Ascending aorta (tissue), 2 donors: Measurements from ENCODE around the gene LRRC36. TPM values are rescaled to one million over a fixed set of nuclear protein-coding genes. Genes with fewer than 3 reads are reported as not detected.

Source experiments
- DNase-seq, 2 donors: peaks; one replicate each; pipeline ENCODE4 v3.0.0-alpha.2; 2019; ENCODE audit warnings: low spot score in 2 of 2
- H3K27ac ChIP-seq, 2 donors: fragments of 200-600 bp; sonication (generic); one replicate each; pipeline ENCODE4 v1.5.1; 2016 to 2017; ENCODE audit warnings: mild to moderate bottlenecking in 1 of 2
- H3K27me3 ChIP-seq: fragments of 200-600 bp; sonication (generic); one replicate; pipeline ENCODE4 v1.5.1; 2017
- H3K36me3 ChIP-seq, 2 donors: fragments of 200-600 bp; sonication (generic); one replicate each; pipeline ENCODE4 v1.5.1; 2016
- H3K4me1 ChIP-seq, 2 donors: fragments of 200-600 bp; sonication (generic); one replicate each; pipeline ENCODE4 v1.5.1; 2016 to 2017; ENCODE audit warnings: mild to moderate bottlenecking in 1 of 2
- H3K4me3 ChIP-seq, 2 donors: fragments of 200-600 bp; sonication (generic); one replicate each; pipeline ENCODE4 v1.5.1; 2016 to 2017; ENCODE audit warnings: mild to moderate bottlenecking in 1 of 2
- H3K9me3 ChIP-seq, 2 donors: fragments of 200-600 bp; sonication (generic); one replicate each; pipeline ENCODE4 v1.5.1; 2016
- CTCF ChIP-seq, 3 experiments: fragments of 200-600 bp in 2 of 3; fragments of 450-650 bp in 1 of 3; sonication (generic) in 2 of 3; IDR thresholded peaks; one replicate each; pipeline ENCODE4 v1.5.1; 2016 to 2019; ENCODE audit warnings: antibody characterized with exemption in 3 of 3, mild to moderate bottlenecking in 1 of 3, moderate library complexity in 1 of 3
- intact Hi-C: fragments of 100-400 bp; cut with DNase I; formaldehyde crosslinking; loops from one replicate; pipeline ENCODE4 v1.15.1; 2023
- total RNA-seq: library from RNA; depleted of rRNA; stranded (reverse); fragments of >200 nt; gene quantifications from one replicate; pipeline ENCODE4 v1.1.0, GENCODE V29; 2016

The LRRC36 gene
- total RNA-seq, 1 donor from 2014 or later, result not detected

- no peak for TF ChIP-seq CTCF (IDR thresholded peaks at IDR 0.05)
- Histone ChIP-seq H3K27ac (no peak overlapping the region), H3K4me3 (no peak overlapping the region), H3K36me3 (no peaks in the 10 kb centered on the region), H3K4me1 (no peaks in the 10 kb centered on the region), H3K27me3 (no peaks in the 10 kb centered on the region), H3K9me3 (no peaks in the 10 kb centered on the region)
- intact Hi-C loops, result no loop called here
- no peak for DNase-seq
These were observed 10.0 kb downstream of the LRRC36 start for GRCh38 chr16:67336648-67337047.

- no peaks in the 10 kb centered on the region for H3K27me3 ChIP-seq
- no peak overlapping the region for H3K4me3 ChIP-seq
- no peak overlapping the region for H3K27ac ChIP-seq
- no peak for TF ChIP-seq CTCF (IDR thresholded peaks at IDR 0.05)
- H3K9me3 ChIP-seq, result no peaks in the 10 kb centered on the region
- H3K4me1 ChIP-seq, result no peaks in the 10 kb centered on the region
- H3K36me3 ChIP-seq, result no peaks in the 10 kb centered on the region
- intact Hi-C loops, result no loop called here
- no peak for DNase-seq
These were observed 12.8 kb downstream of the LRRC36 start for GRCh38 chr16:67339453-67339852.

GRCh38 chr16:67341250-67341649, 14.6 kb downstream of the LRRC36 start:
- no peak for DNase-seq
- intact Hi-C loops, result no loop called here
- no peaks in the 10 kb centered on the region for H3K4me1 ChIP-seq
- no peaks in the 10 kb centered on the region for H3K9me3 ChIP-seq
- H3K27me3 ChIP-seq, result no peaks in the 10 kb centered on the region
- H3K27ac ChIP-seq, result no peak overlapping the region
- no peaks in the 10 kb centered on the region for H3K36me3 ChIP-seq
- TF ChIP-seq CTCF (IDR thresholded peaks at IDR 0.05), result no peak
- no peak overlapping the region for H3K4me3 ChIP-seq

GRCh38 chr16:67342616-67343015, 16.0 kb downstream of the LRRC36 start:
- no peak for TF ChIP-seq CTCF (IDR thresholded peaks at IDR 0.05)
- no peaks in the 10 kb centered on the region for H3K27me3 ChIP-seq
- no peak overlapping the region for H3K4me3 ChIP-seq
- DNase-seq, result no peak
- H3K36me3 ChIP-seq, result no peaks in the 10 kb centered on the region
- no peak overlapping the region for H3K27ac ChIP-seq
- H3K4me1 ChIP-seq, result no peaks in the 10 kb centered on the region
- intact Hi-C loops, result no loop called here
- H3K9me3 ChIP-seq, result no peaks in the 10 kb centered on the region

- no peak overlapping the region for H3K4me3 ChIP-seq
- DNase-seq, result no peak
- no peaks in the 10 kb centered on the region for H3K36me3 ChIP-seq
- H3K9me3 ChIP-seq, result no peaks in the 10 kb centered on the region
- intact Hi-C loops, result no loop called here
- H3K27me3 ChIP-seq, result no peaks in the 10 kb centered on the region
- H3K27ac ChIP-seq, result no peak overlapping the region
- no peak for TF ChIP-seq CTCF (IDR thresholded peaks at IDR 0.05)
- no peaks in the 10 kb centered on the region for H3K4me1 ChIP-seq
These were observed 18.8 kb downstream of the LRRC36 start for GRCh38 chr16:67345401-67345800.

- Histone ChIP-seq H3K36me3 (no peaks in the 10 kb centered on the region), H3K27ac (no peak overlapping the region), H3K27me3 (no peaks in the 10 kb centered on the region), H3K4me3 (no peak overlapping the region), H3K9me3 (no peaks in the 10 kb centered on the region), H3K4me1 (no peaks in the 10 kb centered on the region)
- TF ChIP-seq CTCF (IDR thresholded peaks at IDR 0.05), result no peak
- intact Hi-C loops, result no loop called here
- DNase-seq, result no peak
These were observed 19.7 kb downstream of the LRRC36 start for GRCh38 chr16:67346341-67346740.
